Stimulated activated CD8-positive, alpha-beta memory T cell treated with anti-CD3 and anti-CD28 coated beads, Interleukin-7, amount 100 ng/mL, for 4 hours (primary cell): Measurements from ENCODE around the gene CENPVL1.
"Not testable (repeated sequence)": the region's sequence is repeated elsewhere in the genome, so short reads cannot be mapped to it uniquely, and the experiment has no call there.

ENCODE experiments used
- DNase-seq, 2 donors: peaks; one replicate each; pipeline ENCODE4 v3.0.0-alpha.2; 2020; ENCODE audit warnings: low read depth in 2 of 2

Gene CENPVL1

GRCh38 chrX:51710277-51711164 is at the start of gene CENPVL1:
CENPVL1 (plus strand) TSS chrX:51710512; CDS start chrX:51710512, 0 bp downstream.
- not testable (repeated sequence) for DNase-seq

GRCh38 chrX:51665981-51666380 is 44.3 kb upstream of the CENPVL1 start:
- DNase-seq = no peak

- DNase-seq = not testable (repeated sequence)
Observed at GRCh38 chrX:51679689-51680433, 30.5 kb upstream of the CENPVL1 start.

- DNase-seq = not testable (repeated sequence)
Observed at GRCh38 chrX:51681808-51682719, 28.2 kb upstream of the CENPVL1 start.

GRCh38 chrX:51682720-51683062 is 27.6 kb upstream of the CENPVL1 start, which contains the start of gene CENPVL2:
CENPVL2 (minus strand) TSS chrX:51682831; CDS start chrX:51682831, 0 bp downstream.
- DNase-seq = not testable (repeated sequence)

GRCh38 chrX:51694254-51694653 is 16.1 kb upstream of the CENPVL1 start:
- DNase-seq = no peak

GRCh38 chrX:51697397-51697796 is 12.9 kb upstream of the CENPVL1 start:
- DNase-seq = no peak

GRCh38 chrX:51712943-51713647 is 2.8 kb downstream of the CENPVL1 start:
- DNase-seq = not testable (repeated sequence)

GRCh38 chrX:51728202-51728601 is 17.9 kb downstream of the CENPVL1 start:
- DNase-seq = no peak

- no peak for DNase-seq
Observed at GRCh38 chrX:51737091-51737490, 26.8 kb downstream of the CENPVL1 start.

- DNase-seq = no peak
Observed at GRCh38 chrX:51742586-51742985, 32.3 kb downstream of the CENPVL1 start.

- DNase-seq = peak; percentile 9 to 30
Observed at GRCh38 chrX:51743179-51743957, 33.1 kb downstream of the CENPVL1 start, which contains the start of gene GSPT2. GSPT2 (plus strand) TSS chrX:51743442; CDS start chrX:51743627, 185 bp downstream.

GRCh38 chrX:51747671-51748070 is 37.4 kb downstream of the CENPVL1 start:
- no peak for DNase-seq

GRCh38 chrX:51759055-51759839 is 48.9 kb downstream of the CENPVL1 start:
- DNase-seq = no peak

GRCh38 chrX:51760657-51761056 is 50.3 kb downstream of the CENPVL1 start:
- no peak for DNase-seq
